HepG2 (cell line): ENCODE results near the gene SMCHD1. TPM values are rescaled to one million over a fixed set of nuclear protein-coding genes. Genes with fewer than 3 reads are reported as not detected.

Experiments used
- DNMT1 ChIP-seq: sonication (generic); formaldehyde crosslinking; IDR thresholded peaks from 2 replicates; pipeline ENCODE4 v1.5.1; 2020; ENCODE audit warnings: mild to moderate bottlenecking, missing genetic modification reagents
- GTF3A ChIP-seq: sonication (generic); formaldehyde crosslinking; conservative IDR thresholded peaks from 2 replicates; pipeline ENCODE4 v1.4.0; 2020; ENCODE audit warnings: mild to moderate bottlenecking, missing genetic modification reagents
- HMG20B ChIP-seq: conservative IDR thresholded peaks from 2 replicates; pipeline ENCODE4 v1.6.1; 2016; ENCODE audit warnings: missing genetic modification reagents, missing compliant biosample characterization
- IRF9 ChIP-seq: sonication (generic); formaldehyde crosslinking; IDR thresholded peaks from 2 replicates; pipeline ENCODE4 v1.8.0; 2022; ENCODE audit warnings: missing genetic modification reagents, mild to moderate bottlenecking, borderline replicate concordance
- MEIS2 ChIP-seq: sonication (generic); formaldehyde crosslinking; IDR thresholded peaks from 2 replicates; pipeline ENCODE4 v1.9.0; 2021; ENCODE audit warnings: mild to moderate bottlenecking, missing genetic modification reagents
- MLX ChIP-seq: IDR thresholded peaks from 2 replicates; pipeline ENCODE4 v1.6.1; 2016
- MTERF4 ChIP-seq: sonication (generic); formaldehyde crosslinking; IDR thresholded peaks from 2 replicates; pipeline ENCODE4 v1.8.0; 2023; ENCODE audit warnings: mild to moderate bottlenecking, missing genetic modification reagents
- NPAS2 ChIP-seq: sonication (generic); formaldehyde crosslinking; IDR thresholded peaks from 2 replicates; pipeline ENCODE4 v1.8.0; 2022; ENCODE audit warnings: mild to moderate bottlenecking, missing genetic modification reagents, borderline replicate concordance
- RAD51 ChIP-seq: fragments of 450-650 bp; IDR thresholded peaks from 2 replicates; pipeline ENCODE4 v1.6.1; 2016; ENCODE audit warnings: borderline replicate concordance
- RFX3 ChIP-seq: IDR thresholded peaks from 2 replicates; pipeline ENCODE4 v1.6.1; 2016; ENCODE audit warnings: missing biosample characterization, missing genetic modification reagents
- SRY ChIP-seq: sonication (generic); formaldehyde crosslinking; IDR thresholded peaks from 2 replicates; pipeline ENCODE4 v1.8.0; 2022; ENCODE audit warnings: mild to moderate bottlenecking, missing genetic modification reagents
- THRA ChIP-seq: sonication (generic); formaldehyde crosslinking; IDR thresholded peaks from 2 replicates; pipeline ENCODE4 v1.4.0; 2020; ENCODE audit warnings: missing genetic modification reagents, borderline replicate concordance
- ZBTB10 ChIP-seq: sonication (generic); formaldehyde crosslinking; IDR thresholded peaks from 2 replicates; pipeline ENCODE4 v1.4.0; 2020; ENCODE audit warnings: missing genetic modification reagents, borderline replicate concordance
- ZBTB21 ChIP-seq: sonication (generic); formaldehyde crosslinking; IDR thresholded peaks from 2 replicates; pipeline ENCODE4 v1.4.0; 2020; ENCODE audit warnings: missing genetic modification reagents
- ZNF121 ChIP-seq: sonication (generic); formaldehyde crosslinking; IDR thresholded peaks from 2 replicates; pipeline ENCODE4 v1.5.0; 2020; ENCODE audit warnings: mild to moderate bottlenecking, missing genetic modification reagents
- ZNF251 ChIP-seq: sonication (generic); formaldehyde crosslinking; IDR thresholded peaks from 2 replicates; pipeline ENCODE4 v1.9.0; 2021; ENCODE audit warnings: mild to moderate bottlenecking, missing genetic modification reagents
- ZNF501 ChIP-seq: sonication (generic); formaldehyde crosslinking; IDR thresholded peaks from 2 replicates; pipeline ENCODE4 v1.5.1; 2020; ENCODE audit warnings: mild to moderate bottlenecking, moderate library complexity, missing genetic modification reagents
- ZNF580 ChIP-seq: IDR thresholded peaks from 2 replicates; pipeline ENCODE4 v1.6.1; 2016; ENCODE audit warnings: low read depth, borderline replicate concordance
- ZNF724P ChIP-seq: sonication (generic); formaldehyde crosslinking; IDR thresholded peaks from 2 replicates; pipeline ENCODE4 v1.8.0; 2022; ENCODE audit warnings: missing genetic modification reagents, borderline replicate concordance
- ZNF775 ChIP-seq: sonication (generic); formaldehyde crosslinking; IDR thresholded peaks from 2 replicates; pipeline ENCODE4 v1.4.0; 2020; ENCODE audit warnings: missing genetic modification reagents, mild to moderate bottlenecking, moderate library complexity, borderline replicate concordance
- ZNF776 ChIP-seq: sonication (generic); formaldehyde crosslinking; IDR thresholded peaks from 2 replicates; pipeline ENCODE4 v1.4.0; 2020; ENCODE audit warnings: mild to moderate bottlenecking, missing genetic modification reagents
- ZNF816 ChIP-seq: sonication (generic); formaldehyde crosslinking; IDR thresholded peaks from 2 replicates; pipeline ENCODE4 v1.8.0; 2022; ENCODE audit warnings: missing genetic modification reagents, mild to moderate bottlenecking, borderline replicate concordance
- polyA plus RNA-seq, 8 experiments: library from polyadenylated mRNA; depleted of rRNA in 3 of 8; stranded (reverse) in 7 of 8; unstranded in 1 of 8; fragments of >200 nt; fragmentation: Illumina TruSeq in 4 of 8; extraction: Trizol in 4 of 8; gene quantifications; 2 replicates each; pipeline versions ENCODE4 v1.2.1 to v1.2.3, GENCODE V29; 2011 to 2016; ENCODE audit warnings: low read depth in 4 of 8, missing spikeins in 1 of 8, mixed read lengths in 1 of 8; ENCODE audit not compliant: insufficient read depth in 1 of 8
- total RNA-seq, 5 experiments: library from RNA; depleted of rRNA; stranded (reverse); fragments of >200 nt; fragmentation: Illumina TruSeq; extraction: Trizol; gene quantifications; 2 replicates each; pipeline ENCODE4 v1.2.3, GENCODE V29; 2016; ENCODE audit warnings: low read depth in 1 of 5

Gene SMCHD1
- total and polyA plus RNA-seq, 2 of the 13 experiments (the other 11 are each of a cell fraction or from before 2014, with no cell fraction given), result 21.4 to 93.6 TPM

GRCh38 chr18:2655178-2655953 is at the start of gene SMCHD1 (continued):
- TF ChIP-seq ZNF776 (CRISPR knock-in tag) (peak; percentile 59), ZNF816 (CRISPR knock-in tag) (no peak; the same call in 1 of the 2 replicates), HMG20B (no peak), RFX3 (CRISPR knock-in tag) (no peak), ZBTB21 (CRISPR knock-in tag) (peak; percentile 36; the same call in 1 of the 2 replicates), SRY (CRISPR knock-in tag) (peak; percentile 60; the same call in 1 of the 2 replicates), NPAS2 (CRISPR knock-in tag) (no peak), RAD51 (no peak), ZNF724P (CRISPR knock-in tag) (peak; percentile 24; the same call in 1 of the 2 replicates), THRA (CRISPR knock-in tag) (no peak), IRF9 (CRISPR knock-in tag) (peak; percentile 58; the same call in 1 of the 2 replicates), ZNF580 (CRISPR knock-in tag) (0 out of 2 replicates have a peak, but pooled peaks have one; percentile 33), ZNF251 (CRISPR knock-in tag) (no peak), GTF3A (CRISPR knock-in tag) (no peak), DNMT1 (CRISPR knock-in tag) (no peak), ZNF121 (CRISPR knock-in tag) (no peak), MEIS2 (CRISPR knock-in tag) (peak; percentile 68), ZBTB10 (CRISPR knock-in tag) (0 out of 2 replicates have a peak, but pooled peaks have one; percentile 3), ZNF775 (CRISPR knock-in tag) (no peak), MLX (CRISPR knock-in tag) (0 out of 2 replicates have a peak, but pooled peaks have one; percentile 52), MTERF4 (CRISPR knock-in tag) (no peak), ZNF501 (CRISPR knock-in tag) (peak; percentile 91)
